Pons (tissue), 1 donor: ENCODE measurements around the gene OTC.

Source experiments
- DNase-seq: peaks from one replicate; pipeline ENCODE4 v3.0.0-alpha.2; 2016; ENCODE audit warnings: low spot score

The OTC gene

GRCh38 chrX:38468563-38469157 is 116.3 kb downstream of the OTC start:
- DNase-seq, result no peak
